ENCODE results near the gene LUC7L.
A peak's percentile ranks its signal among the peaks of the same experiment; 100 is the strongest.
"Not testable (repeated sequence)": the region's sequence is repeated elsewhere in the genome, so short reads cannot be mapped to it uniquely, and the experiment has no call there.

The LUC7L gene

DNA sequence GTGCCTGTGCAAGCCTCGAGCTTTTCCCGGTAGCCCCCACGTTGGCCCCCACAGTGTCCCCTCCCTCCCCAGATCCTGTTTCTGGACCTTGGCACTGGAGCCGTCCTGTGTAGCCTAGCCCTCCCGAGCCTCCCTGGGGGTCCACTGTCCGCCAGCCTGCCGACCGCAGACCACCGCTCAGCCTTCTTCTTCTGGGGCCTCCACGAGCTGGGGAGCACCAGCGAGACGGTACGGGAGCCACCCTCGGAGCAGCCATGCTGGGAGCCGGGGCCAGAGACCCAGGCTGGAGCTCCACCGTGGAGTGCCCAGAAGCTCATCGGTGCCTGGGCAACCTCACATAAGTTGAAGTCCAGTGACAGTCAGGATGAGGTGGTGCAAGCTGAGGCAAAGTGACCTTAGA, 34.7 kb upstream of the LUC7L start:
- no peak for DNase-seq (ENCODE audit: low read depth in 2 of 3, low spot score in 2 of 3)

DNA sequence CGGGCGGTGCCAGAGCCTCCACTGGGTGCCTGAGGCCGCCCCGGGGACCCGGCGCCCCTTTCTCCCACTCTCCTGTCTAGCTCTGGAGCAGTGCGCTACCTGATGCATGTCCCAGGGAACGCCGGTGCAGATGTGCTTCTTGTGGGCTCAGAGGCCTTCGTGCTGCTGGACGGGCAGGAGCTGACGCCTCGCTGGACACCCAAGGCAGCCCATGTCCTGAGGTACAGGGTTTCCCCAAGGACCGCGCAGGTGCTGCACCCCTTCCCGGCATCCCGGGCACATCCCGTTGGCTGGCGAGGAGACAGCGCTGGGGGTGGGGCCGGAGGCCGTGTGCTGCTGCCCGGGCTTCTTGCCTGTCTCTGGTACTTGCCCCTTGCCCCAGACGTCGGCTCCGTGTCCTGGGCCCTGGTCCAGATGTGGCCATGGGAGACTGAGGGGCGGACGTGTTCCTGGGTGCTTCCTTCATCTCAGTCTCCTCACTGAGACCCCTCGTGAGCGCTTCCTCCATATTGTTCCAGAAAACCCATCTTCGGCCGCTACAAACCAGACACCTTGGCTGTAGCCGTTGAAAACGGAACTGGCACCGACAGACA, 34.0 kb upstream of the LUC7L start:
- DNase-seq (ENCODE audit: low read depth in 2 of 3, low spot score in 2 of 3): no peak

DNA sequence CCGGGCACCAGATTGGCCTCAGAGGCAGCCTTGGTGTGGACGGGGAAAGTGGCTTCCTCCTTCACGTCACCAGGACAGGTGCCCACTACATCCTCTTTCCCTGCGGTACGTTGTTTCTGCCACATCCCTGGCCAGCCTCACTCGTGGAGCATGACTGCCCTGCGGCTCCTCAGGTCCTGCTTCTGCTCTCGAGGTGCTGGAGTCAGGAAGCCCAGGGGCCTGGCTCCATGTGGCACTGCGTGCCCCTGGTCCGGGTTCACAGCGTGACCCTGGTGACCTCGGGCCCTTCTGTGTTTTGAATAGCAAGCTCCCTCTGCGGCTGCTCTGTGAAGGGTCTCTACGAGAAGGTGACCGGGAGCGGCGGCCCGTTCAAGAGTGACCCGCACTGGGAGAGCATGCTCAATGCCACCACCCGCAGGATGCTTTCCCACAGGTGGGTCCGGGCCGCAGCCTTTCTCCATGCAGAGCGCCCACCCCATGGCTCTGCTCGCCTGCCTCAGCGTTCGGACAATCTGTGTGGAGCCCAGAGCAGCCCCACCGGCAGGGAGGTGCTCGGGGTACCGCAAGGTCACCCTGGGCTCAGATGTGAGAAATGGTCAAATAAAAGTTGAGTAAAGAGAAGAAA, 33.0 kb upstream of the LUC7L start:
- no peak for DNase-seq (ENCODE audit: low read depth in 2 of 3, low spot score in 2 of 3)

DNA sequence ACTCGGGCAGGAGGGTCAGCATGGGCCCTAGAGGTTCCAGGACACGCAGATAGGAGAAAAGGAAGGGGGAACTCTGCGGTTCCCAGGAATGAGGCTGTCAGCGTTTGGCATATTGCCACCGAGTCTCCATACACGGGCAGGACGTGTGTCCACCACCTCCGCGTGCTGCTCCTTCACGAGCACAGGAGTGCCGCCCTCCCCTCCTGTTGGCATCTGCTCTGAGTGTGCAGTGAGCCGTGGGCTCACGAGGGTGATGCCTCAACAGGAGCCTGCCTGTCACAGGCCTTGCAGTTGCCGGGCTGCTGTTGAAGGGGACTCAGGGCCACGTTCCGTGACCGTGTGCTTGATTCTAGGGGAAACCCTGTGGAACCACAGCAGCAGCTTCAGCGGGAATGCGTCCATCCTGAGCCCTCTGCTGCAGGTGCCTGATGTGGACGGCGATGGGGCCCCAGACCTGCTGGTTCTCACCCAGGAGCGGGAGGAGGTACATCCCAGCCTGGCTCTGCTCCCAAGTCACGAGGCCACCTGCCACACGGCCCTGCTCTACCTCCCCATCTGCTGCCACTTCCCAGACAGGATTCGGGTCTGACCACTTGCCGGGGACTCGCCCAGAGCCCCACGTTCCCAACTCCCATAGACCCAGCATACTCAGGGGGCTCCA, 31.9 kb upstream of the LUC7L start:
- no peak for DNase-seq (ENCODE audit: low read depth in 2 of 3, low spot score in 2 of 3)

DNA sequence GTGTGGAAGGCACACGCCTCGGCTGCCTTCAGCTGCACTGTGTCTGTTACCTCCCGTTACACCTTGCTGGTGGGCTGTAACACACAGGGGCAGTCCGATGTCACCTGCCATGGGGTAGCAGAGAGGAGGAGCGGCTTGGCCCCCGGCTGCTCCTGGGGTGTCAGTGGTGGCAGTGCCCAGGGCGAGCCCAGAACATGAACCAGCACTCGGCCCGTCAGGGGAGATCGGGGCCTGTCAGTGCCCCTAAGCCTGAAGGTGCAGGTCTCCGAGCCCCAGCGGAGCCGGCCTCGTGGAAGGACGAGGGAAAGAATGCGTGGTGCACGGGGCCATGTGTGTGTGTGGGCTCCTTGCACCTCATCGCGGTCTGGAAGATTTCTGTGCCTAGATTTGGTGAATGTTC, 31.1 kb upstream of the LUC7L start:
- DNase-seq (ENCODE audit: low read depth in 2 of 3, low spot score in 2 of 3): no peak

DNA sequence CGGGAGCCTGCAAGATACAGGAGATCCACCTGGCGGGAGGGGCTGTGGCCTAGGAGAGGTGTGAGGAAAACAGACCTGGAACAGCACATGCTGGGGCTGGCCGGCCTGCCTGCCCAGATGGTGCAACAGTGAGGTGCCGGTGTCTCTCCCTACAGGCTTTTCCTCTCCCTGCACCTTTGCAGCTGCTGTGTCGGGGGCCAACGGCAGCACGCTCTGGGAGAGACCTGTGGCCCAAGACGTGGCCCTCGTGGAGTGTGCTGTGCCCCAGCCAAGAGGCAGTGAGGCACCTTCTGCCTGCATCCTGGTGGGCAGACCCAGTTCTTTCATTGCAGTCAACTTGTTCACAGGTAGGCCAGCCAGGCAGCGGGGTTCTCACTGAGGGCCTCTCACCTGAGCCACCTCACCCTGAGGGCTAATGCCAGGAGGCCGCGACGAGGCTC, 30.6 kb upstream of the LUC7L start:
- no peak for DNase-seq (ENCODE audit: low read depth in 2 of 3, low spot score in 2 of 3)

DNA sequence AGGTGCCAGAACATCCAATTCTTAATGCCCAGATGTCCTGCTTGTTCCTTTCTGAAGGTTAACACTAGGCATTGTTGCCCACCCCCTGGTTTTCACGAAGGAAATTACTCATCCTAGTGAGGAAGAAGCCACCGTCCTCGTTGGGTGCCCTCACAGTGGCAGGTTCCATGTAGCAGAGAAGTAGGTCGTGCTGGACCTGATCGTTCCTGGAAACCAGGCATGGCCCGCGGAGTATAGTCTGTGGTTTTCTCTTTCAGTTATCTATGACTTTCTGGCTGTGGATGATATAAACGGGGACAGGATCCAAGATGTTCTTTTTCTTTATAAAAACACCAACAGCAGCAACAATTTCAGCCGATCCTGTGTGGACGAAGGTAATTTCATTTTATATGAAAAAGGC, 30.0 kb upstream of the LUC7L start:
- DNase-seq (ENCODE audit: low read depth in 2 of 3, low spot score in 2 of 3): no peak

DNA sequence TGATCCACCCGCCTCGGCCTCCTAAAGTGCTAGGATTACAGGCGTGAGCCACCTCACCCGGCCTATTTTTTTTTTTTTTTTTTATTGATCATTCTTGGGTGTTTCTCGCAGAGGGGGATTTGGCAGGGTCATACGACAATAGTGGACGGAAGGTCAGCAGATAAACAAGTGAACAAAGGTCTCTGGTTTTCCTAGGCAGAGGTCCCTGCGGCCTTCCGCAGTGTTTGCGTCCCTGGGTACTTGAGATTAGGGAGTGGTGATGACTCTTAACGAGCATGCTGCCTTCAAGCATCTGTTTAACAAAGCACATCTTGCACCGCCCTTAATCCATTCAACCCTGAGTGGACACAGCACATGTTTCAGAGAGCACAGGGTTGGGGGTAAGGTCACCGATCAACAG, 28.8 kb upstream of the LUC7L start:
- DNase-seq (ENCODE audit: low read depth in 2 of 3, low spot score in 2 of 3): not testable (repeated sequence)

DNA sequence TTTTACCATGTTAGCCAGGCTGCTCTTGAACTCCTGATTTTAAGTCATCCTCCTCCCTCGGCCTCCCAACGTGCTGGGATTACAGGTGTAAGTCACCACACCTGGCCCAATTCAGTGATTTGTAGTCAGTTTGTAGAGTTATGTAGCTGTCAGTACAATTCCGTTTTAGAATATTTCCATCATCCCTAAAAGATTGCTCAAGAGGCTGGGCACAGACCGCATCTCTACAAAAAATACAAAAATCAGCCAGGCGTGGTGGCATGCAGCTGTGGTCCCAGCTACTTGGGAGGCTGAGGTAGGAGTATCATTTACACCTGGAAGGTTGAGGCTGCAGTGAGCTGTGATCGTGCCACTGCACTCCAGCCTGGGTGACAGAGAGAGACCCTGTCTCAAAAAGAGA, 25.9 kb upstream of the LUC7L start:
- DNase-seq (ENCODE audit: low read depth in 2 of 3, low spot score in 2 of 3): no peak

DNA sequence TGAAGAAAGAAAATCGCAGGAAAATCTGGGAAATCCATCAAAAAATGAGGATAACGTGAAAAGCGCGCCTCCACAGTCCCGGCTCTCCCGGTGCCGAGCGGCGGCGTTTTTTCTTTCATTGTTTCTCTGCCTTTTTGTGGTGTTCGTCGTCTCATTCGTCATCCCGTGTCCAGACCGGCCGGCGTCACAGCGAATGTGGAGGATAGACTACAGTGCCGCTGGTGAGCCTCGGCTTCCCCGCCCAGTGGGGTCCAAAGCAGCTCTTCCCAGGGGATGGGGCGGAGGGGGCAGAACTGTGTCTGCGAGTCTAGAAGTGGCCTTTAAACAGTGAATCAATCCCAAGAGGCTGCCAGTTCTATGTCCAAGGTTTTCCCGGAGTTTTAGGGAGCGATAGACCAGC, 25.2 kb upstream of the LUC7L start:
- DNase-seq (ENCODE audit: low read depth in 2 of 3, low spot score in 2 of 3): no peak

DNA sequence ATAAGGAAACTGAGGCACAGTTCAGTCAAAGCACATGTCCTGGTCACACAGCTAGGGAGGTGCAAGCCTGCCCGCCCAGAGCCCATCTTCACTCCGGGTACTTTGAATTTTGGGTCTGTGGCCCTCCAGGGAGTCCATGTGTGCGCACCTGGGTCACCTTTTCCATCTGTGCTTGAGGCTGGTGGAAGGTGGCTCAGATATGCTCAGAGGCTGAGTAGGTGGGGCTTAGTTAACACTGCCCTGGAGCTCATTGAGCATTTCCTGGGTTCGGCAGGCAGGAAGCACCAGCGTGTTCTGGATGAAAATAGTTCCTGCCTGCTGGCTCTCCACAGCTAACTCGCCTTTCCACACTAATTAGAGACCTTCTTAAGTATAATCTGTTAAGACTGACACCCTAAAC, 24.6 kb upstream of the LUC7L start:
- no peak for DNase-seq (ENCODE audit: low read depth in 2 of 3, low spot score in 2 of 3)

DNA sequence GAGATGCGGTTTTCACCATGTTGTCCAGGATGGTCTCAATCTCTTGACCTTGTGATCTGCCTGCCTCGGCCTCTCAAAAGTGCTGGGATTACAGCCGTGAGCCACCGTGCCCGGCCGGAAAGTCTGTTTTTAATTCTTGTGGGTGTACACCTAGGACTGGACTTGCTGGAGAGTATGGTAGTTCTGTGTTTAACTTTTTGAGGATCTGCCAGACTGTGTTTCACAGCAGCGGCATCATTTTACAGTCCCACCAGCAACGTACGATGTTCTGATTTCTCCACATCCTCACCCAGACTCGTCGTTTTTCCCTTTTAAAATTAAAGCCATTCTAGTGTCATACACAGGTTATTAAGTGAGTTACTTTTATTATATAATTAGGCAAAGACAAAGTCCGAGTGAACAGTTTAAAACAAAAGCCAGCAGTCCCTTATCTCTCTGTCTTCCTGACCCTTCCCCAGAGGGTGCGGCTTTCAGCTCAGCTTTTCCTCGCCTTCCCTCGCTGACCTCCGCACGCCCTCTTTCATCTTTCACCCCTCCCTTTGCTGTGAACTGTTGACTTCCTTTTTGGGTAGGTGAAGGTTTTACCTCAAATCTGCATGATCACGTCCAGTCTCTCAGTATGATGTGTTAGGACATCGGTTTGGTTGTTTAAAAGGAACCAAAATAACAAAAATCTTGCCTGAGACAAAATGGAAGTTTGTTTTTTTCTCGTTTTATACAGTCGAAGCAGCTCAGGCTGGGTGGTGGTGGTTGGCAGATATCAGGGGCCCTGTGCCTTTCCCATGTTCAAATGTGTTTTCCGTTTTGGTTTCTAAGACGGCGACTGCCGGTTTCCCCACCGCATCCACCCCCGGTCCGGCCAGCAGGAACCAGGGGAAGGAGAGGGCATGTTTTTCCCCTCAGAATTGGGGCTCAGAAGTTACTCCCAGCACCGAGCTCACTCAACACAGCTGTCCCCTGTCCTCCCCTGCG, 23.4 kb upstream of the LUC7L start:
- no peak for DNase-seq (ENCODE audit: low read depth in 2 of 3, low spot score in 2 of 3)

DNA sequence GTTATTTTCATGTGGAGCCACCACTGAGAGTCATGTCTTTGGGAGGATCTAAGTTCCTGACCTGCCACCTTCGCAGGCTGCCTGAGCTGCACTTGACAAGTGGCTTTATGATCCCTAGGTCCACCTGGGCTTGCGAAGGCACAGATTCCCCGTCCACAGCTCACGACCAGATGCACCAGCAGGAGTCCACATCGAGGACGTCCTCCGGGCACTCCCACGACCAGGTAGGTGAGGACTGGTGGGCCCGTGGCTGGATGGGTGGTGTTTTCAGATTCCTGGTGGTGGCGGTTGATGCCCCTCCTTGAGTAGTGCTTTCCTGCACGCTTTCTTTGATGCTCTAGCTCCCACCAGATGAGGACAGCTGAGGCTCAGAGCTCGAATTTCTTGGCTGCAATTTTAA, 20.2 kb upstream of the LUC7L start:
- no peak for DNase-seq (ENCODE audit: low read depth in 2 of 3, low spot score in 2 of 3)

DNA sequence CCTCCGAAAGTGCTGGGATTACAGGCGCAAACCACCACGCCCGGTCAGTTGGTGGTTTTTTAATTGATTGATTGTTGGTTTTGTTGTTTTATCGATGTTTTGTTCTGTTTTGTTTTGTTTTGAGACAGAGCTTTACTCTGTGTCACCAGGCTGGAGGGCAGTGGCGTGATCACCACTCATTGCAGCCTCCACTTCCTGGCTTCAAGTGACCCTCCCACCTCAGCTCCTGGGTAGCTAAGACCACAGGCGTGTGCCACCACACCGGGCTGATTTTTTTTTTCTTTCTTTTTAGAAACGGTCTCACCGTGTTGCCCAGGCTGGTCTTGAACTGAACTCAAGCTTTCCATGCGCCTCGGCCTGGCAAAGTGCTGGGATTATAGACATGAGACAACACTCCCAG, 17.8 kb upstream of the LUC7L start:
- DNase-seq (ENCODE audit: low read depth in 2 of 3, low spot score in 2 of 3): no peak

DNA sequence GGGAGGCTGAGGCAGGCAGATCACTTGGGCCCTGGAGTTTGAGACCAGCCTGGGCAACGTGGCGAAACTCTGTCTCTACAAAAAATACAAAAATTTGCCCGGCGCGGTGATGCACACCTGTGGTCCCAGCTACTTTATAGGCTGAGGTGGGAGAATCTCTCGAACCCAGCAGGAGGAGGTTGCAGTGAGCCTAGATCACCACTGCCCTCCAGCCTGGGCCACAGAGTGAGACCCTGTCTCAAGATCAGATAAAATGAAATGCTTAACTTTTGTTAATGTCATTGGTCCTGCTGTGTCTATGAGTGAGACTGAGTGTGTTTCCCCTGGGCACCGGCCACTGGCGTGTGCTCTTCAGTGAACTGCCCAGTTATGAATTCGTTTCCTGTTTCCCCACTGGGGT, 15.9 kb upstream of the LUC7L start:
- no peak for DNase-seq (ENCODE audit: low read depth in 2 of 3, low spot score in 2 of 3)

DNA sequence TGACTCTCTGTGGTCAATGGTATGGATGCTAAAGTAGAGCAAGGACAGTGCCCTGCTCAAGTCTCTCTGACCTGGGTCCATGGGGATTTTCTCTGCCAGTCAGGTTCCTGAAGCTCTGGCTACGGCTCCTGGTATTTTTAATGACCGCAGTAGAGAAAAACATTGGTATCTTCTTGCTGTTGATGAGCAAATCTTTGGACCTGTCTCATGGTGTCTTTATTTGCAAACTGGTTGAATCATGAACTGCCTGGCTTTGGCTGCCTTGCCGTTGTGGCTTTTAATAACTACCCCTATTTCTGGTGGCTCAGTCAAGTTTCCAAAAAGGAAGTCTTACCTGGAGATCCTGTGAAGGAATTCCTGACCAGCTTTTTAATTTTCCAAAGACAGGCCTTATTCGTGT, 14.1 kb upstream of the LUC7L start:
- DNase-seq (ENCODE audit: low read depth in 2 of 3, low spot score in 2 of 3): no peak

DNA sequence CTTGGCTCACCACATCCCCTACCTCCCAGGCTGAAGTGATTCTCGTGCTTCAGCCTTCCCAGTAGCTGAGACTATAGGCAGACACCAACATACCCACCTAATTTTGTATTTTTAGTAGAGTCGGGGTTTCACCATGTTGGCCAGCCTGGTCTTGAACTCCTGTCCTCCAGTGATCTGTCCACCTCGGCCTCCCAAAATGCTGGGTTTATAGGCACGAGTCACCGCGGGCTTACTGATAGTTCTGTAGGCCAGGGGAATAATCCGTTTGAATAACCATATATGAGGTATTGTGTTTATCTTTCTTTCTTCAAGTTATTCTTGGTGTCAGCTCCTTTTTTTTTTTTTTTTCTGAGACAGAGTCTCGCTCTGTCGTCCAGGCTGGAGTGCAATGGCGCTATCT, 13.0 kb upstream of the LUC7L start:
- DNase-seq (ENCODE audit: low read depth in 2 of 3, low spot score in 2 of 3): no peak

DNA sequence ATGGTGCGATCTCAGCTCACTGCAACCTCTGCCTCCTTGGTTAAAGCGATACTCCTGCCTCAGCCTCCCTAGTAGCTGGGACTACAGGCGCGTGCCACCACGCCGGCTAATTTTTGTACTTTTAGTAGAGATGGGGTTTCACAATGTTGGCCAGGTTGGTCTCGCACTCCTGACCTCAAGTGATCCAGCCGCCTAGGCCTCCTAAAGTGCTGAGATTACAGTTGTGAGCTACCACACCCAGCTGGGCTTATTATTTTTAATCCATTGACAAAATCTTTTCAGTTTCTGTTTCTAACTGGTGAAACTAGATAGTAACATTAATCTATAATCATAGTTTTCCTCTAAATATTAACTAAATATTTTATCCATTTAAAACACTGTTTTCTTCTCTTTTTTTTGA, 11.3 kb upstream of the LUC7L start:
- DNase-seq (ENCODE audit: low read depth in 2 of 3, low spot score in 2 of 3): no peak

DNA sequence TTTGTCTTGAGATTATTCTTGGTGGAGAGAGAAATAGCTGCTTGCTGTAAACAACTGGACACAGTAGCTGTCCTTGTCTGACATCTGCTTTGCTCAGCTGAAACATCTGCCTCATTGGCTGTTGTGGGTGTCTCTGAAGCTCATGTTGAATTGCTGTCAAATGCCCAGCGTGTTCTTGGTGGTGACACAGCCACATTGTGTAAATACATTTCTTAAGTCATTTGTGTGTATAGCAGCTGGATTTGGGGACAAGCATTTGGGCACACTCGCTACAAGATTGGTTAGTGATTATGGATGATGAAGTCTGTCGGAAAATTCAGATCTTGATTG, 10.7 kb upstream of the LUC7L start:
- no peak for DNase-seq (ENCODE audit: low read depth in 2 of 3, low spot score in 2 of 3)

DNA sequence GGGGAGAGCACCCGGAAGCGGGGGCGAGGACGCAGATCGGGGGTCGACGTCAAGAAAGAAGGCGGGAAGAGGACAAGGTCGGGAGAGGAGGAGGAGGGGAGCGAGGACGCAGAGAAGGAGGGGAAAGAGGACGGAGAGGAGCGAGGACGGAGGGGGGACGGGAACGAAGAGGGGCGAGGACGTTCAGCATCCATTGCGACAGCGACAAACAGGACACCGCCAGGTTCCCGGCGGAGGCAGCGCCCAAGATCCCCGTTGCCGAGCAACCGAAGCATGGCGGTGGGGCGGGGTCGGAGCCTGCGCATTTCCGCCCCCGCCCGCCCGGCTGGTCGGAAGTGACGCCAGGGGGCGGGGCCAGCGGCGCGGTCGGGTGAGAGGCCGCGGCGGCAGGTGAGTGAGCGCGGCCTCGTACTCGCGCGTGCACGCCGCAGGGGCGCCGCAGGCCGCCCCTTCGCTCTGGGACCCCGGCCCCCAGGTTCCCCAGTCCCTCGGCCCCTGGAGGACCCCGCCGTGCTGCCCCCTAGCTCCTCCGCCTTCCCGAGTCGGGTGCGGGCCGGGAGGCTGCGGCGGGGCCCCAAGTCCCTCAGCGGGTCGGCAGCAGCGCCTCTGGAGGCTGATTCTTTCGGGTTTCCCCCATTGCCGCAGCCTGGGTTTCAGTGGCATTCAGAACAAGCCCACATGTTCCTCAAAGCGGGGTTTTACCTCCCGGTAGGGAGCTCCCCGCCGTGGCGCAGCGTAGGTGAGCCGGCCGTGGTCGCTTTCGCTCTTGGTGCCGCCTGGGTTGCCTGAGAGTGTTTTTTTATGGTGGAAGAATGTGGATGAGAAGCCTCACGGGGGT, 5.4 kb upstream of the LUC7L start, which contains the start of gene FAM234A:
Gene FAM234A, plus strand, starts transcription at position 354 of the 838 bp plus-strand sequence. CDS start 19,593 bp downstream, outside the sequence.
- DNase-seq (ENCODE audit: low read depth in 2 of 3, low spot score in 2 of 3): peak; percentile 85 to 90 (median 89)

DNA sequence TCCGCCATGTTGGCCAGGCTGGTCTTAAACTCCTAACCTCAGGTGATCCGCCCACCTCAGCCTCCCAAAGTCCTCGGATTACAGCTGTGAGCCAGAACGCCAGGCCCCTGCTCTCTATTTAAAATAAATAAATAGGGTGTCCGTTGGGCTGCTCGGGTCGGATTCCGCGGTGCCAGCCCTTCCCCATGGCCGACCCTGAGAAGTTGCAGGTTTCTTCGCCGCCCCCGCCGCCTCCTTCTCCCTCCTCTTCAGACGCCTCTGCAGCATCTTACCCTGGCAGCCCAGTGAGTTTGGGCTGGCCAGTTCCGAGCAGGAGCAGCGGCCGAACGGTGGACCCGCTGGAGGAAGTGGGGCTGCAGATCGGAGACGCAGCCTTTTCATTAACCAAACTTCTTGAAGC, 1.7 kb upstream of the LUC7L start:
- no peak for DNase-seq (ENCODE audit: low read depth in 2 of 3, low spot score in 2 of 3)

Measured in activated CD8-positive, alpha-beta memory T cell treated with anti-CD3 and anti-CD28 coated beads for 48 hours (primary cell).